Measurements from ENCODE around the gene OTOR. TPM values are rescaled to one million over a fixed set of nuclear protein-coding genes. Genes with fewer than 3 reads are reported as not detected.
A peak's percentile ranks its signal among the peaks of the same experiment; 100 is the strongest.

Gene OTOR
- total and polyA plus RNA-seq, 2 of the 13 experiments (the other 11 are each of a cell fraction or from before 2014, with no cell fraction given) = not detected

DNA sequence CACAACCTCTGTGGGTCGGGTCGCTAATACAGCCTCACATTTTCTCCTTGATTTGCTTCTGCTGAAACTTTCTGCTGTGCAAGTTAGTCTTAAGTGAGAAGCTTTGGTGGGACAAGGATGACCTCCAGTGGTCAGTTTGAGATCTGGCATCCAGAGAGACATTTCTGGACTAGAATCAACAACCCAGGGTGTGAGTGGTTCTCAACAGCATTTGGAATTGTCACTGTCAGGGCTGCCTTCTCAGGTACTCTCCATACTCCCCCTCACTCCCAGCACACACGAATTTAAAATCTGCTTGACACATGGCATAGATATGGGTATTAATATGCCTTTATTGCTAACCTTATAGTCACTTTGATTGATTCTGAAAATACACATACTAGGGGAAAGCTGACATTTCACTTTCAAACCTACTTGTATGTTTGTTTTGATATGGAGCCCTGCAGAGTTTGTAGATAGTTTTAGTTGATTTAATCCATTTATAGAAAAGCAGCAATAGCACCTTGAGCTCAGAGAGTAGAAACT is 13.2 kb downstream of the OTOR start (continued):
- TF ChIP-seq, protein P1, sequence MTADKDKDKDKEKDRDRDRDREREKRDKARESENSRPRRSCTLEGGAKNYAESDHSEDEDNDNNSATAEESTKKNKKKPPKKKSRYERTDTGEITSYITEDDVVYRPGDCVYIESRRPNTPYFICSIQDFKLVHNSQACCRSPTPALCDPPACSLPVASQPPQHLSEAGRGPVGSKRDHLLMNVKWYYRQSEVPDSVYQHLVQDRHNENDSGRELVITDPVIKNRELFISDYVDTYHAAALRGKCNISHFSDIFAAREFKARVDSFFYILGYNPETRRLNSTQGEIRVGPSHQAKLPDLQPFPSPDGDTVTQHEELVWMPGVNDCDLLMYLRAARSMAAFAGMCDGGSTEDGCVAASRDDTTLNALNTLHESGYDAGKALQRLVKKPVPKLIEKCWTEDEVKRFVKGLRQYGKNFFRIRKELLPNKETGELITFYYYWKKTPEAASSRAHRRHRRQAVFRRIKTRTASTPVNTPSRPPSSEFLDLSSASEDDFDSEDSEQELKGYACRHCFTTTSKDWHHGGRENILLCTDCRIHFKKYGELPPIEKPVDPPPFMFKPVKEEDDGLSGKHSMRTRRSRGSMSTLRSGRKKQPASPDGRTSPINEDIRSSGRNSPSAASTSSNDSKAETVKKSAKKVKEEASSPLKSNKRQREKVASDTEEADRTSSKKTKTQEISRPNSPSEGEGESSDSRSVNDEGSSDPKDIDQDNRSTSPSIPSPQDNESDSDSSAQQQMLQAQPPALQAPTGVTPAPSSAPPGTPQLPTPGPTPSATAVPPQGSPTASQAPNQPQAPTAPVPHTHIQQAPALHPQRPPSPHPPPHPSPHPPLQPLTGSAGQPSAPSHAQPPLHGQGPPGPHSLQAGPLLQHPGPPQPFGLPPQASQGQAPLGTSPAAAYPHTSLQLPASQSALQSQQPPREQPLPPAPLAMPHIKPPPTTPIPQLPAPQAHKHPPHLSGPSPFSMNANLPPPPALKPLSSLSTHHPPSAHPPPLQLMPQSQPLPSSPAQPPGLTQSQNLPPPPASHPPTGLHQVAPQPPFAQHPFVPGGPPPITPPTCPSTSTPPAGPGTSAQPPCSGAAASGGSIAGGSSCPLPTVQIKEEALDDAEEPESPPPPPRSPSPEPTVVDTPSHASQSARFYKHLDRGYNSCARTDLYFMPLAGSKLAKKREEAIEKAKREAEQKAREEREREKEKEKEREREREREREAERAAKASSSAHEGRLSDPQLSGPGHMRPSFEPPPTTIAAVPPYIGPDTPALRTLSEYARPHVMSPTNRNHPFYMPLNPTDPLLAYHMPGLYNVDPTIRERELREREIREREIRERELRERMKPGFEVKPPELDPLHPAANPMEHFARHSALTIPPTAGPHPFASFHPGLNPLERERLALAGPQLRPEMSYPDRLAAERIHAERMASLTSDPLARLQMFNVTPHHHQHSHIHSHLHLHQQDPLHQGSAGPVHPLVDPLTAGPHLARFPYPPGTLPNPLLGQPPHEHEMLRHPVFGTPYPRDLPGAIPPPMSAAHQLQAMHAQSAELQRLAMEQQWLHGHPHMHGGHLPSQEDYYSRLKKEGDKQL (CRISPR knock-in tag; IDR thresholded peaks at IDR 0.05; ENCODE audit: low read depth) = no peak
- TF ChIP-seq FOSL1 (CRISPR knock-in tag; IDR thresholded peaks at IDR 0.05; ENCODE audit: borderline replicate concordance) (no peak), NR1H2 (CRISPR knock-in tag; IDR thresholded peaks at IDR 0.05; ENCODE audit: borderline replicate concordance, low read depth) (no peak), GATAD2A (CRISPR knock-in tag; IDR thresholded peaks at IDR 0.05) (0 out of 2 replicates have a peak, but pooled peaks have one; percentile 31), CHD2 (IDR thresholded peaks at IDR 0.05; ENCODE audit: low read depth, low read length) (no peak), SYNCRIP (IDR thresholded peaks at IDR 0.05; ENCODE audit: insufficient read depth, low read depth, low read length) (no peak), CREM (IDR thresholded peaks at IDR 0.05) (no peak), CREM (CRISPR knock-in tag; IDR thresholded peaks at IDR 0.05) (no peak), FOXP1 (IDR thresholded peaks at IDR 0.05) (no peak), FOXP1 (CRISPR knock-in tag; IDR thresholded peaks at IDR 0.05) (0 out of 2 replicates have a peak, but pooled peaks have one; percentile 6), KLF16 (CRISPR knock-in tag; IDR thresholded peaks at IDR 0.05) (peak in 1 of 2 experiments; percentile 41; a peak in 1 of 4 replicates)
- TF ChIP-seq, protein P2, sequence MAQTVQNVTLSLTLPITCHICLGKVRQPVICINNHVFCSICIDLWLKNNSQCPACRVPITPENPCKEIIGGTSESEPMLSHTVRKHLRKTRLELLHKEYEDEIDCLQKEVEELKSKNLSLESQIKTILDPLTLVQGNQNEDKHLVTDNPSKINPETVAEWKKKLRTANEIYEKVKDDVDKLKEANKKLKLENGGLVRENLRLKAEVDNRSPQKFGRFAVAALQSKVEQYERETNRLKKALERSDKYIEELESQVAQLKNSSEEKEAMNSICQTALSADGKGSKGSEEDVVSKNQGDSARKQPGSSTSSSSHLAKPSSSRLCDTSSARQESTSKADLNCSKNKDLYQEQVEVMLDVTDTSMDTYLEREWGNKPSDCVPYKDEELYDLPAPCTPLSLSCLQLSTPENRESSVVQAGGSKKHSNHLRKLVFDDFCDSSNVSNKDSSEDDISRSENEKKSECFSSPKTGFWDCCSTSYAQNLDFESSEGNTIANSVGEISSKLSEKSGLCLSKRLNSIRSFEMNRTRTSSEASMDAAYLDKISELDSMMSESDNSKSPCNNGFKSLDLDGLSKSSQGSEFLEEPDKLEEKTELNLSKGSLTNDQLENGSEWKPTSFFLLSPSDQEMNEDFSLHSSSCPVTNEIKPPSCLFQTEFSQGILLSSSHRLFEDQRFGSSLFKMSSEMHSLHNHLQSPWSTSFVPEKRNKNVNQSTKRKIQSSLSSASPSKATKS (CRISPR knock-in tag; IDR thresholded peaks at IDR 0.05) = peak; percentile 55; the same call in 1 of the 2 replicates
- TF ChIP-seq, protein P3, sequence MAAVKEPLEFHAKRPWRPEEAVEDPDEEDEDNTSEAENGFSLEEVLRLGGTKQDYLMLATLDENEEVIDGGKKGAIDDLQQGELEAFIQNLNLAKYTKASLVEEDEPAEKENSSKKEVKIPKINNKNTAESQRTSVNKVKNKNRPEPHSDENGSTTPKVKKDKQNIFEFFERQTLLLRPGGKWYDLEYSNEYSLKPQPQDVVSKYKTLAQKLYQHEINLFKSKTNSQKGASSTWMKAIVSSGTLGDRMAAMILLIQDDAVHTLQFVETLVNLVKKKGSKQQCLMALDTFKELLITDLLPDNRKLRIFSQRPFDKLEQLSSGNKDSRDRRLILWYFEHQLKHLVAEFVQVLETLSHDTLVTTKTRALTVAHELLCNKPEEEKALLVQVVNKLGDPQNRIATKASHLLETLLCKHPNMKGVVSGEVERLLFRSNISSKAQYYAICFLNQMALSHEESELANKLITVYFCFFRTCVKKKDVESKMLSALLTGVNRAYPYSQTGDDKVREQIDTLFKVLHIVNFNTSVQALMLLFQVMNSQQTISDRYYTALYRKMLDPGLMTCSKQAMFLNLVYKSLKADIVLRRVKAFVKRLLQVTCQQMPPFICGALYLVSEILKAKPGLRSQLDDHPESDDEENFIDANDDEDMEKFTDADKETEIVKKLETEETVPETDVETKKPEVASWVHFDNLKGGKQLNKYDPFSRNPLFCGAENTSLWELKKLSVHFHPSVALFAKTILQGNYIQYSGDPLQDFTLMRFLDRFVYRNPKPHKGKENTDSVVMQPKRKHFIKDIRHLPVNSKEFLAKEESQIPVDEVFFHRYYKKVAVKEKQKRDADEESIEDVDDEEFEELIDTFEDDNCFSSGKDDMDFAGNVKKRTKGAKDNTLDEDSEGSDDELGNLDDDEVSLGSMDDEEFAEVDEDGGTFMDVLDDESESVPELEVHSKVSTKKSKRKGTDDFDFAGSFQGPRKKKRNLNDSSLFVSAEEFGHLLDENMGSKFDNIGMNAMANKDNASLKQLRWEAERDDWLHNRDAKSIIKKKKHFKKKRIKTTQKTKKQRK (IDR thresholded peaks at IDR 0.05; ENCODE audit: low read length) = no peak

Measured in HepG2 (cell line).